Measurements from ENCODE around the gene VPS16. TPM values are rescaled to one million over a fixed set of nuclear protein-coding genes. Genes with fewer than 3 reads are reported as not detected.
"Not testable (repeated sequence)": the region's sequence is repeated elsewhere in the genome, so short reads cannot be mapped to it uniquely, and the experiment has no call there.

VPS16 gene
- total RNA-seq, 1 experiment from 2014 or later, result 16.3 TPM

- no peak for DNase-seq
- no peak overlapping the region for H3K4me3 ChIP-seq
- H3K9me3 ChIP-seq (replicated peaks), result peaks cover 7% of the 10 kb centered on the region
- H3K27ac ChIP-seq, result no peak overlapping the region
- H3K36me3 ChIP-seq, result no peaks in the 10 kb centered on the region
- H3K4me1 ChIP-seq, result peaks cover 39% of the 10 kb centered on the region
- H3K27me3 ChIP-seq, result no peaks in the 10 kb centered on the region
These were observed 23.8 kb upstream of the VPS16 start for GRCh38 chr20:2816583-2817340.

- Histone ChIP-seq H3K4me1 (peaks cover 39% of the 10 kb centered on the region), H3K27ac (no peak overlapping the region), H3K27me3 (no peaks in the 10 kb centered on the region), H3K36me3 (no peaks in the 10 kb centered on the region), H3K9me3 (replicated peaks) (peaks cover 2% of the 10 kb centered on the region), H3K4me3 (no peak overlapping the region)
- no peak for DNase-seq
These were observed 23.2 kb upstream of the VPS16 start for GRCh38 chr20:2817341-2817726.

GRCh38 chr20:2817891-2818595 lies 22.5 kb upstream of the VPS16 start:
- no peaks in the 10 kb centered on the region for H3K9me3 ChIP-seq (replicated peaks)
- peaks cover 39% of the 10 kb centered on the region for H3K4me1 ChIP-seq
- H3K4me3 ChIP-seq, result no peak overlapping the region
- H3K36me3 ChIP-seq, result no peaks in the 10 kb centered on the region
- no peak overlapping the region for H3K27ac ChIP-seq
- no peak for DNase-seq
- H3K27me3 ChIP-seq, result no peaks in the 10 kb centered on the region

- DNase-seq, result no peak
- no peaks in the 10 kb centered on the region for H3K9me3 ChIP-seq (replicated peaks)
- H3K27ac ChIP-seq, result no peak overlapping the region
- H3K27me3 ChIP-seq, result no peaks in the 10 kb centered on the region
- H3K4me3 ChIP-seq, result no peak overlapping the region
- no peaks in the 10 kb centered on the region for H3K36me3 ChIP-seq
- H3K4me1 ChIP-seq, result peaks cover 19% of the 10 kb centered on the region
These were observed 20.3 kb upstream of the VPS16 start for GRCh38 chr20:2820084-2820895.

GRCh38 chr20:2820896-2821869 lies 19.4 kb upstream of the VPS16 start:
- Histone ChIP-seq H3K27me3 (no peaks in the 10 kb centered on the region), H3K4me3 (no peak overlapping the region), H3K4me1 (peaks cover 20% of the 10 kb centered on the region), H3K9me3 (replicated peaks) (no peaks in the 10 kb centered on the region), H3K27ac (no peak overlapping the region), H3K36me3 (no peaks in the 10 kb centered on the region)
- no peak for DNase-seq

- H3K27ac ChIP-seq, result no peak overlapping the region
- H3K27me3 ChIP-seq, result no peaks in the 10 kb centered on the region
- peak; percentile 66 to 75 for DNase-seq
- no peaks in the 10 kb centered on the region for H3K36me3 ChIP-seq
- peaks cover 21% of the 10 kb centered on the region for H3K4me1 ChIP-seq
- no peaks in the 10 kb centered on the region for H3K9me3 ChIP-seq (replicated peaks)
- H3K4me3 ChIP-seq, result no peak overlapping the region
These were observed 18.5 kb upstream of the VPS16 start for GRCh38 chr20:2822073-2822472.

GRCh38 chr20:2825761-2826160 lies 14.8 kb upstream of the VPS16 start:
- H3K4me1 ChIP-seq, result peaks cover 10% of the 10 kb centered on the region
- no peaks in the 10 kb centered on the region for H3K36me3 ChIP-seq
- H3K27ac ChIP-seq, result no peak overlapping the region
- no peak overlapping the region for H3K4me3 ChIP-seq
- no peaks in the 10 kb centered on the region for H3K27me3 ChIP-seq
- no peaks in the 10 kb centered on the region for H3K9me3 ChIP-seq (replicated peaks)
- peak in 1 of 2 experiments; percentile 35 for DNase-seq

- Histone ChIP-seq H3K36me3 (no peaks in the 10 kb centered on the region), H3K4me3 (no peak overlapping the region), H3K27me3 (no peaks in the 10 kb centered on the region), H3K4me1 (peaks cover 7% of the 10 kb centered on the region), H3K9me3 (replicated peaks) (no peaks in the 10 kb centered on the region), H3K27ac (no peak overlapping the region)
- no peak for DNase-seq
These were observed 13.9 kb upstream of the VPS16 start for GRCh38 chr20:2826655-2827054.

- Histone ChIP-seq H3K4me1 (peaks cover 11% of the 10 kb centered on the region), H3K9me3 (replicated peaks) (no peaks in the 10 kb centered on the region), H3K4me3 (no peak overlapping the region), H3K36me3 (no peaks in the 10 kb centered on the region), H3K27ac (no peak overlapping the region), H3K27me3 (no peaks in the 10 kb centered on the region)
- no peak for DNase-seq
These were observed 11.2 kb upstream of the VPS16 start for GRCh38 chr20:2829376-2829775.

- not testable (repeated sequence) for H3K4me1 ChIP-seq; H3K27me3 ChIP-seq; H3K9me3 ChIP-seq (replicated peaks); H3K4me3 ChIP-seq; H3K27ac ChIP-seq; DNase-seq; H3K36me3 ChIP-seq
These were observed 9.3 kb upstream of the VPS16 start for GRCh38 chr20:2831206-2831605.

- no peaks in the 10 kb centered on the region for H3K9me3 ChIP-seq (replicated peaks)
- no peak for DNase-seq
- peaks cover 5% of the 10 kb centered on the region; the same call in 1 of the 2 replicates for H3K4me1 ChIP-seq
- no peak overlapping the region for H3K4me3 ChIP-seq
- H3K27me3 ChIP-seq, result no peaks in the 10 kb centered on the region
- no peak overlapping the region for H3K27ac ChIP-seq
- H3K36me3 ChIP-seq, result no peaks in the 10 kb centered on the region
These were observed 6.8 kb upstream of the VPS16 start for GRCh38 chr20:2833761-2834160.

- H3K27me3 ChIP-seq, result no peaks in the 10 kb centered on the region
- no peak overlapping the region for H3K4me3 ChIP-seq
- H3K4me1 ChIP-seq, result peaks cover 5% of the 10 kb centered on the region; the same call in 1 of the 2 replicates
- no peak for DNase-seq
- no peaks in the 10 kb centered on the region for H3K36me3 ChIP-seq
- H3K9me3 ChIP-seq (replicated peaks), result no peaks in the 10 kb centered on the region
- H3K27ac ChIP-seq, result no peak overlapping the region
These were observed 6.0 kb upstream of the VPS16 start for GRCh38 chr20:2834401-2835110.

GRCh38 chr20:2835331-2835796 lies 5.2 kb upstream of the VPS16 start:
- H3K27ac ChIP-seq, result no peak overlapping the region
- no peak for DNase-seq
- peaks cover 5% of the 10 kb centered on the region; the same call in 1 of the 2 replicates for H3K4me1 ChIP-seq
- no peak overlapping the region for H3K4me3 ChIP-seq
- no peaks in the 10 kb centered on the region for H3K36me3 ChIP-seq
- no peaks in the 10 kb centered on the region for H3K9me3 ChIP-seq (replicated peaks)
- H3K27me3 ChIP-seq, result no peaks in the 10 kb centered on the region

Measured in SJCRH30 (cell line).